HG03571 (cell line): ENCODE results near the gene RUNX1.

Source experiments
- ATAC-seq: cut with Tn5 transposase; IDR thresholded peaks from one replicate; pipeline ENCODE4 v1.9.1; 2021; ENCODE audit not compliant: unreplicated experiment

The RUNX1 gene

DNA sequence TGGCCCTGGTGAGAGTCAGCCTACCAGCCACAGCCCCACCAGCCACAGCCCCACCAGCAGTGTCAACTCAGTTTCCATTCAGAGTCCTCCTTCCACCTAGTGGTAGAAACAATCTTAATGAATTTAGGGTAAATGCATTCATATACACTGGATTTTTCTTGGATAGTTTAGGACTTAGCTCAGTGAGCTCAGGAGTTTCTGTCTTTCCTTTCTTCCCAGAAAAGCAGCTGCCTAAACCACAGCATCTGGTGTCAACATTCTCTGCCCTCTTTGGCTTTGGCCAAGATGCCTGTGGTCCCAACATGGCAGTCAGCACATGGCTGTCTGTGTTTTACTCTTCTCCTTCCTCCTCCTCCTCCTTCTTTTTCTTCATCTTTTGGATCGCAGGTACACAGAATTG lies 286.3 kb downstream of the RUNX1 start:
- ATAC-seq, result no peak

DNA sequence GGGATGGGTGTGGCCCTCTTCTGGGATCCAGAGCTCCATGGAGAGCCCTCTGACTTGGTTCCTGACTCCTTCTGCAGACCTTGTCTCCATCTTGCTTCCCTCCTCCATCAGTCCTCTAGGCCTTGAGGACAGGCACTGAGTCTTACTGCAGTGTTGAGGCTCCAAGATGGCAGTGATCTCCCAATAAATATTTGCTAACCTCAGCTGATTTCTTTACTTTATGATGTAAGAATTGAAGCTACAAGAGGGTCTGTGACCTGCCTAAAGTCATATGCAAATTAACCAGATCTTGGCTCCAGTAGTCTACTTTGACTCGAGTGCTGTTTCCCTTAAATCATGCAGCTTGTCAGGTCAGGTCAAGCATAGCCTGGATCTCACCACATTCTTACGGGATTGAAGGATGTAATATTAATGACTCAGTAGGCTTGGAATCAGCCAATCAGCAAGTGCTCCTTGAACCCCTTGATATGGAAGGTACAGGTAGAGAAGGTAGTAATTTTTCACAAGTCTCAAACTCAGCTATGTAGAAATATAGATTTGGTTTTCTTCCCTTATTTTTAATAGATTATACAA lies 287.3 kb downstream of the RUNX1 start:
- no peak for ATAC-seq

- ATAC-seq, result no peak
These were observed 294.1 kb downstream of the RUNX1 start for GRCh38 chr21:34754690-34755647.

DNA sequence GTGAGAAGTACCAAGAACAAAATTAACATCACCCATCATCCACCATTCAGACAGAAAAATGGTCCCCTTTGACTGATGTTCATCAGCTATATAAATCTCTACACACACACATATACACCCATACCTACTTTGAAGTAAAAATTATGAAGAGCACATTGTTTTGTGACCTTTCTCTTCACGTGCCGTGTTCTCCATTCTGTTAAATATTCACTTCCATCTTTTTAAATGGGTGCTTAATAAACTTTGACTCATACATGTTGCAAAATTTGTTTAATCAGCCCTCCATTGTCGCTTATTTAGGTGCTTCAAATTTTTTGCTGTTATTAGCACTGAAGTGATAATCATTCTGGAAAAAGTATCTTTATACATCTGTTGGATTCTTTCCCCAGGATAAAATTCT lies 300.2 kb downstream of the RUNX1 start:
- ATAC-seq, result no peak

DNA sequence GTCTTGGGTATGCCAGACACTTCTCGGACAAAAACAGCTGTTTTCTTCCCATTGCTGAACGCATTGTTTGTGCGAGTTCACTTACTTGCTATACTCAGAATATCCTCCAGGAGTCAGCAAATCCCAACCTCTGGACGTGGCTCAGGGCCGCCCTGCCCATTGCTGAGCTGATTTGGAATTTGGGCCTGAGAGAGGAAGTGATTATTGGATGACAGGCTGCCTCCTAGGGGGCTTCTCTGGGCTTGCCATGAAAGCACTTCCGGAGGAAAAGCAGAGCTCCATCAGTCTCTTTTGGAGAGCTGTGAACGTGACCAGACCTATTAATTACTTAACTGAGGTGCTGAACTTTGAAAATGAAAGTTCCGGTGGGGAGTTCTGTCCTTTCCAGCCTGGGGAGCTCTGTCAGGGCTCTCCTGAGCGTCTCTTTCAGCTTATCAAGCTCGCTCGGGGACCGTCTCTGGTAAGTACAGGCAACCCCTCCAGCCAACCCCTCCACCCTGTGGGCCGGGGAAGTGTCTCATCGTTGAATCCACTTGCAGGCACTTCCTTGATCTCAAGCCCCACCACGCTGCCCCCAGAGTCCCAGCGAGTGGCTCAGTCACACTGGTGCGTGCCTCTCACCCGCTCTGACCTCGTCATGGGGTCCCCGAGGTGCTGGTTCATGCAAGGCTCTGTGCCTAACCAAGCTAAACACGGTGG lies 303.4 kb downstream of the RUNX1 start:
- peak; percentile 66 for ATAC-seq

GRCh38 chr21:34744801-34745200 lies 304.3 kb downstream of the RUNX1 start:
- ATAC-seq, result no peak

DNA sequence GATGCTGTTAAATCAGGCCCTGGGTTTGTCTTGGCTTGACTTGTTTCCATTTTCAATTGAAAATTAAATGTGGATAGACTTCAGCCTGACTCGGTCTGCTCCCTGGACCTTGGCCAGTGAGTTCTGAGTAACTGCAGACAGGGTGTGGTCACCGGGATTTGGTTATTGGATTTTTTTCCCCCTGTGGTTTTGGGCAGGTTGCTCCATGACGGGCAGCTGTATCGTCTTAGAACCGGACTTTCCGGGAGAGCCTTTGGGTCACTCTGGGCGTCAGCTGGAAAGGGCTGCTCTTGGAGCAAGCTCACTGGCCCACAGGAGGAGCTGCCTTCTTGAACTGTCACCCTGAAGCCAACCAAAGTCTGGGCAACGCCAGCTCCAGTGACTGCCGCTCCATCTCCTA lies 305.3 kb downstream of the RUNX1 start:
- ATAC-seq, result no peak

DNA sequence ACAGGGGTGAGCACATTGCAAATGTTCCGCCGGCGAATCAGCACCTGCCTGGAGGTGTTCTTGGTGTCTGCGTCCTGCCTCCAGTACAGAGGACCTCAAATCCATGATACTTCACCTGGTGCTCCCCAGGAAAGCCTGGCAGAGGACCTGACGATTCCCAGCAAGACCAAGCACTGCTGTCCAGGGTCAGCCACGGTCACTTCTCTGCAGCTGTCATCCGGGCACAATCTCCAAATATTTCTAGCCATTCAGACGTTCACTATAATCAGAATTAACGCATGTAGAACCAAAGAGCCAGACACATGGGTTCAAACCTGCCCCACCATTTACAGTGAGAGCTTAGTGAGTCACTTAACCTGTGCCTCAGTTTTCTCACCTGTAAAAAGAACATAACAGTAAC lies 305.8 kb downstream of the RUNX1 start:
- ATAC-seq, result no peak

GRCh38 chr21:34740198-34740597 lies 308.9 kb downstream of the RUNX1 start:
- ATAC-seq, result no peak
